H1 (cell line): Measurements from ENCODE around the gene CREB3L4. TPM values are rescaled to one million over a fixed set of nuclear protein-coding genes. Genes with fewer than 3 reads are reported as not detected.

Experiments used
- CBX8 ChIP-seq: fragments of 300-800, 300-1000 bp; sonication (generic); IDR thresholded peaks from 2 replicates; pipeline ENCODE4 v1.7.1; 2016; ENCODE audit warnings: low read depth, low read length, borderline replicate concordance
- MAFK ChIP-seq: IDR thresholded peaks from 2 replicates; pipeline ENCODE4 v1.6.1; 2012; ENCODE audit warnings: low read depth, mild to moderate bottlenecking, improper control_type of control experiment, low read length
- SP2 ChIP-seq: IDR thresholded peaks from 2 replicates; pipeline ENCODE4 v1.6.1; 2012; ENCODE audit warnings: mild to moderate bottlenecking, low read length, inconsistent platforms
- polyA plus RNA-seq, 7 experiments: library from polyadenylated mRNA; depleted of rRNA in 3 of 7; stranded (reverse) in 5 of 7; unstranded in 2 of 7; fragments of >200 nt in 5 of 7; fragments of 200-250 nt in 2 of 7; gene quantifications; 1 replicate in 5 of 7; 2 replicates in 1 of 7; 4 replicates in 1 of 7; pipeline versions ENCODE4 v1.2.1 to v1.2.3, GENCODE V29; 2011 to 2013; ENCODE audit warnings: missing spikeins in 2 of 7, mixed read lengths in 2 of 7
- total RNA-seq: library from RNA; stranded (reverse); fragmentation: NEBNext Ultra II Directional; extraction: Animal tissue kit (Norgen Biotek cat#: 25700); gene quantifications from 2 replicates; pipeline ENCODE4 v1.2.1, GENCODE V29; 2021
- TF ChIP-seq, protein P1 (sequence below): fragments of 300-600 bp; sonication (generic); IDR thresholded peaks from 2 replicates; pipeline ENCODE4 v1.7.1; 2012; ENCODE audit warnings: low read length, moderate library complexity, mild to moderate bottlenecking, inconsistent platforms; ENCODE audit not compliant: insufficient replicate concordance
- TF ChIP-seq, protein P2 (sequence below): IDR thresholded peaks from 2 replicates; pipeline ENCODE4 v1.6.1; 2011; ENCODE audit warnings: low read length, improper control_type of control experiment

The CREB3L4 gene
- total and polyA plus RNA-seq, 2 of the 8 experiments (the other 6 are each of a cell fraction or from before 2014, with no cell fraction given): 34.4 to 54.0 TPM

GRCh38 chr1:153960206-153960605, 7.5 kb upstream of the CREB3L4 start (continued):
- TF ChIP-seq, protein P1, sequence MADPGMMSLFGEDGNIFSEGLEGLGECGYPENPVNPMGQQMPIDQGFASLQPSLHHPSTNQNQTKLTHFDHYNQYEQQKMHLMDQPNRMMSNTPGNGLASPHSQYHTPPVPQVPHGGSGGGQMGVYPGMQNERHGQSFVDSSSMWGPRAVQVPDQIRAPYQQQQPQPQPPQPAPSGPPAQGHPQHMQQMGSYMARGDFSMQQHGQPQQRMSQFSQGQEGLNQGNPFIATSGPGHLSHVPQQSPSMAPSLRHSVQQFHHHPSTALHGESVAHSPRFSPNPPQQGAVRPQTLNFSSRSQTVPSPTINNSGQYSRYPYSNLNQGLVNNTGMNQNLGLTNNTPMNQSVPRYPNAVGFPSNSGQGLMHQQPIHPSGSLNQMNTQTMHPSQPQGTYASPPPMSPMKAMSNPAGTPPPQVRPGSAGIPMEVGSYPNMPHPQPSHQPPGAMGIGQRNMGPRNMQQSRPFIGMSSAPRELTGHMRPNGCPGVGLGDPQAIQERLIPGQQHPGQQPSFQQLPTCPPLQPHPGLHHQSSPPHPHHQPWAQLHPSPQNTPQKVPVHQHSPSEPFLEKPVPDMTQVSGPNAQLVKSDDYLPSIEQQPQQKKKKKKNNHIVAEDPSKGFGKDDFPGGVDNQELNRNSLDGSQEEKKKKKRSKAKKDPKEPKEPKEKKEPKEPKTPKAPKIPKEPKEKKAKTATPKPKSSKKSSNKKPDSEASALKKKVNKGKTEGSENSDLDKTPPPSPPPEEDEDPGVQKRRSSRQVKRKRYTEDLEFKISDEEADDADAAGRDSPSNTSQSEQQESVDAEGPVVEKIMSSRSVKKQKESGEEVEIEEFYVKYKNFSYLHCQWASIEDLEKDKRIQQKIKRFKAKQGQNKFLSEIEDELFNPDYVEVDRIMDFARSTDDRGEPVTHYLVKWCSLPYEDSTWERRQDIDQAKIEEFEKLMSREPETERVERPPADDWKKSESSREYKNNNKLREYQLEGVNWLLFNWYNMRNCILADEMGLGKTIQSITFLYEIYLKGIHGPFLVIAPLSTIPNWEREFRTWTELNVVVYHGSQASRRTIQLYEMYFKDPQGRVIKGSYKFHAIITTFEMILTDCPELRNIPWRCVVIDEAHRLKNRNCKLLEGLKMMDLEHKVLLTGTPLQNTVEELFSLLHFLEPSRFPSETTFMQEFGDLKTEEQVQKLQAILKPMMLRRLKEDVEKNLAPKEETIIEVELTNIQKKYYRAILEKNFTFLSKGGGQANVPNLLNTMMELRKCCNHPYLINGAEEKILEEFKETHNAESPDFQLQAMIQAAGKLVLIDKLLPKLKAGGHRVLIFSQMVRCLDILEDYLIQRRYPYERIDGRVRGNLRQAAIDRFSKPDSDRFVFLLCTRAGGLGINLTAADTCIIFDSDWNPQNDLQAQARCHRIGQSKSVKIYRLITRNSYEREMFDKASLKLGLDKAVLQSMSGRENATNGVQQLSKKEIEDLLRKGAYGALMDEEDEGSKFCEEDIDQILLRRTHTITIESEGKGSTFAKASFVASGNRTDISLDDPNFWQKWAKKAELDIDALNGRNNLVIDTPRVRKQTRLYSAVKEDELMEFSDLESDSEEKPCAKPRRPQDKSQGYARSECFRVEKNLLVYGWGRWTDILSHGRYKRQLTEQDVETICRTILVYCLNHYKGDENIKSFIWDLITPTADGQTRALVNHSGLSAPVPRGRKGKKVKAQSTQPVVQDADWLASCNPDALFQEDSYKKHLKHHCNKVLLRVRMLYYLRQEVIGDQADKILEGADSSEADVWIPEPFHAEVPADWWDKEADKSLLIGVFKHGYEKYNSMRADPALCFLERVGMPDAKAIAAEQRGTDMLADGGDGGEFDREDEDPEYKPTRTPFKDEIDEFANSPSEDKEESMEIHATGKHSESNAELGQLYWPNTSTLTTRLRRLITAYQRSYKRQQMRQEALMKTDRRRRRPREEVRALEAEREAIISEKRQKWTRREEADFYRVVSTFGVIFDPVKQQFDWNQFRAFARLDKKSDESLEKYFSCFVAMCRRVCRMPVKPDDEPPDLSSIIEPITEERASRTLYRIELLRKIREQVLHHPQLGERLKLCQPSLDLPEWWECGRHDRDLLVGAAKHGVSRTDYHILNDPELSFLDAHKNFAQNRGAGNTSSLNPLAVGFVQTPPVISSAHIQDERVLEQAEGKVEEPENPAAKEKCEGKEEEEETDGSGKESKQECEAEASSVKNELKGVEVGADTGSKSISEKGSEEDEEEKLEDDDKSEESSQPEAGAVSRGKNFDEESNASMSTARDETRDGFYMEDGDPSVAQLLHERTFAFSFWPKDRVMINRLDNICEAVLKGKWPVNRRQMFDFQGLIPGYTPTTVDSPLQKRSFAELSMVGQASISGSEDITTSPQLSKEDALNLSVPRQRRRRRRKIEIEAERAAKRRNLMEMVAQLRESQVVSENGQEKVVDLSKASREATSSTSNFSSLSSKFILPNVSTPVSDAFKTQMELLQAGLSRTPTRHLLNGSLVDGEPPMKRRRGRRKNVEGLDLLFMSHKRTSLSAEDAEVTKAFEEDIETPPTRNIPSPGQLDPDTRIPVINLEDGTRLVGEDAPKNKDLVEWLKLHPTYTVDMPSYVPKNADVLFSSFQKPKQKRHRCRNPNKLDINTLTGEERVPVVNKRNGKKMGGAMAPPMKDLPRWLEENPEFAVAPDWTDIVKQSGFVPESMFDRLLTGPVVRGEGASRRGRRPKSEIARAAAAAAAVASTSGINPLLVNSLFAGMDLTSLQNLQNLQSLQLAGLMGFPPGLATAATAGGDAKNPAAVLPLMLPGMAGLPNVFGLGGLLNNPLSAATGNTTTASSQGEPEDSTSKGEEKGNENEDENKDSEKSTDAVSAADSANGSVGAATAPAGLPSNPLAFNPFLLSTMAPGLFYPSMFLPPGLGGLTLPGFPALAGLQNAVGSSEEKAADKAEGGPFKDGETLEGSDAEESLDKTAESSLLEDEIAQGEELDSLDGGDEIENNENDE: no peak
- TF ChIP-seq MAFK (no peak), CBX8 (no peak), SP2 (no peak)
- TF ChIP-seq, protein P2, sequence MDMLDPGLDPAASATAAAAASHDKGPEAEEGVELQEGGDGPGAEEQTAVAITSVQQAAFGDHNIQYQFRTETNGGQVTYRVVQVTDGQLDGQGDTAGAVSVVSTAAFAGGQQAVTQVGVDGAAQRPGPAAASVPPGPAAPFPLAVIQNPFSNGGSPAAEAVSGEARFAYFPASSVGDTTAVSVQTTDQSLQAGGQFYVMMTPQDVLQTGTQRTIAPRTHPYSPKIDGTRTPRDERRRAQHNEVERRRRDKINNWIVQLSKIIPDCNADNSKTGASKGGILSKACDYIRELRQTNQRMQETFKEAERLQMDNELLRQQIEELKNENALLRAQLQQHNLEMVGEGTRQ: no peak
- TF ChIP-seq, all 59 proteins: peak for 0
